HL-60 (cell line): ENCODE measurements around the gene TALDO1.

Source experiments
- CTCF ChIP-seq: IDR thresholded peaks from one replicate; pipeline ENCODE4 v1.5.1; 2011; ENCODE audit warnings: low read length, control low read depth, inconsistent platforms; ENCODE audit not compliant: insufficient read depth
- GABPA ChIP-seq: IDR thresholded peaks from 2 replicates; pipeline ENCODE4 v1.6.1; 2012; ENCODE audit warnings: low read depth
- POLR2AphosphoS5 ChIP-seq: IDR thresholded peaks from 2 replicates; pipeline ENCODE4 v1.6.1; 2012; ENCODE audit warnings: low read depth

- TF ChIP-seq CTCF (no peak), GABPA (no peak), POLR2AphosphoS5 (no peak)
Observed at GRCh38 chr11:794766-795633, 47.7 kb downstream of the TALDO1 start.
